D721Med (cell line): ENCODE data around the gene ISOC1.

Source experiments
- DNase-seq: peaks from one replicate; pipeline ENCODE4 v3.0.0; 2011; ENCODE audit warnings: low spot score; ENCODE audit not compliant: insufficient read length
- FAIRE-seq: peaks from 2 replicates; lab custom pipeline; 2011; peaks lifted over from hg19 to GRCh38; lab: Jason Lieb, UNC
- TF ChIP-seq, protein P1 (sequence below): IDR thresholded peaks from 2 replicates; pipeline ENCODE4 v1.5.1; 2012; ENCODE audit warnings: mild to moderate bottlenecking, control low read depth; ENCODE audit not compliant: insufficient read depth; ENCODE audit errors: missing control alignments

The ISOC1 gene

DNA sequence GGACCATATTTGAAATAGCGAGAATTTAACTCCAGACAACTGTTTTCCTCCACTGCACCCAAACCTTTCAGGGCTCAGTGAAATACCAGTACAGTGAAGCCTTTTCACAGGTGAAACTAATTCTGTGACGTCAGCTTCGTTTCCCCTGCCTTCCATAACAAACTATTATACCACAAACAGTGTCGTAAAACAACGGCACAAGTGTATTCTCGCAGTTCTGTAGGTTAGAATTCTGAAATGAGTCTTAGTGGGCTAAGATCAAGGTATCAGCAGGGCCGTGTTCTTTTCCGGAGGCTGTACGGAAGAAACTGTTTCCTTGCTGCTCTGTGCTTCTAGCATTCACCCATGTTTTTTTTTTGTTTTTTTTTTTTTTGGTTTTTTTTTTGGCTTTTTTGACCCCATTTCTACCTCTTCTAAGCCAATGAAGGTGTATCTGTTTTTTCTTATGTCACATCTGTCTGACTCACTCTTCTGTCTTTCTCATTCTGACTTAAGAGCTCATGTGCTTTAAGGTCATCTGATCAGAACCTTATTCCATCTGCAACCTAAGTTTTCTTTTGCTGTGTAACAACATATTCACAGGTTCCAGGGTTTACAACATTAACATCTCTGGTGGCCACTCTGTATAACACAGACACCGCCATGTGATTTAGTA lies 20.1 kb downstream of the ISOC1 start:
- no peak for FAIRE-seq
- DNase-seq, result no peak
- TF ChIP-seq, protein P1, sequence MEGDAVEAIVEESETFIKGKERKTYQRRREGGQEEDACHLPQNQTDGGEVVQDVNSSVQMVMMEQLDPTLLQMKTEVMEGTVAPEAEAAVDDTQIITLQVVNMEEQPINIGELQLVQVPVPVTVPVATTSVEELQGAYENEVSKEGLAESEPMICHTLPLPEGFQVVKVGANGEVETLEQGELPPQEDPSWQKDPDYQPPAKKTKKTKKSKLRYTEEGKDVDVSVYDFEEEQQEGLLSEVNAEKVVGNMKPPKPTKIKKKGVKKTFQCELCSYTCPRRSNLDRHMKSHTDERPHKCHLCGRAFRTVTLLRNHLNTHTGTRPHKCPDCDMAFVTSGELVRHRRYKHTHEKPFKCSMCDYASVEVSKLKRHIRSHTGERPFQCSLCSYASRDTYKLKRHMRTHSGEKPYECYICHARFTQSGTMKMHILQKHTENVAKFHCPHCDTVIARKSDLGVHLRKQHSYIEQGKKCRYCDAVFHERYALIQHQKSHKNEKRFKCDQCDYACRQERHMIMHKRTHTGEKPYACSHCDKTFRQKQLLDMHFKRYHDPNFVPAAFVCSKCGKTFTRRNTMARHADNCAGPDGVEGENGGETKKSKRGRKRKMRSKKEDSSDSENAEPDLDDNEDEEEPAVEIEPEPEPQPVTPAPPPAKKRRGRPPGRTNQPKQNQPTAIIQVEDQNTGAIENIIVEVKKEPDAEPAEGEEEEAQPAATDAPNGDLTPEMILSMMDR, result no peak

GRCh38 chr5:129115680-129116079 lies 21.1 kb downstream of the ISOC1 start:
- DNase-seq (no peak), FAIRE-seq (no peak)
- TF ChIP-seq, protein P1, result no peak

- DNase-seq, result no peak
- FAIRE-seq, result no peak
- TF ChIP-seq, protein P1, result no peak
Measured at GRCh38 chr5:129116797-129117196, 22.2 kb downstream of the ISOC1 start.

GRCh38 chr5:129118405-129118804 lies 23.9 kb downstream of the ISOC1 start:
- FAIRE-seq, result no peak
- TF ChIP-seq, protein P1, result no peak

DNA sequence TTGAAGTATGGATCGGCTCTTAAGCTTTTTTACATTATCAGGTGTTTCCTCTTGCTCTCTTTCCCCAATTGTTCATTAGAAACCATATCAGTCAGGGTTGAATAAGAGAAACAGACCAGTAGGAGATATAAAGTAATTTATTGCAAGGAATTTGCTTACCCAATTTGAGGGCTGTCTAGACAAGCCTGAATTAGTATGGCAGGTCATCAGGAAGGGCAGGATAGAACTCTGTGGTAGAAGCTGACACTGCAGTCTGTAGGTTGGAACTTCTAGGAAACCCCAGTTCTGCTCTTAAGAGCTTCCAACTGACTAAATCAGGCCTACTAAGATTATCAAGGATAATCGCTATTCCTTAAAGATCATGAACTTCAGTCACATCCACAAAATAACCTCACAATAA lies 24.3 kb downstream of the ISOC1 start:
- DNase-seq (no peak), FAIRE-seq (no peak)
- TF ChIP-seq, protein P1, result no peak

More at GRCh38 chr5:129118405-129118804, 23.9 kb downstream of the ISOC1 start:
- DNase-seq, result no peak

GRCh38 chr5:129120158-129120581 lies 25.6 kb downstream of the ISOC1 start:
- TF ChIP-seq, protein P1, result no peak
- FAIRE-seq (no peak), DNase-seq (no peak)

GRCh38 chr5:129122560-129122959 lies 28.0 kb downstream of the ISOC1 start:
- DNase-seq, result no peak
- FAIRE-seq, result no peak
- TF ChIP-seq, protein P1, result no peak
